ENCODE results near the gene SPATA32.

The SPATA32 gene

DNA sequence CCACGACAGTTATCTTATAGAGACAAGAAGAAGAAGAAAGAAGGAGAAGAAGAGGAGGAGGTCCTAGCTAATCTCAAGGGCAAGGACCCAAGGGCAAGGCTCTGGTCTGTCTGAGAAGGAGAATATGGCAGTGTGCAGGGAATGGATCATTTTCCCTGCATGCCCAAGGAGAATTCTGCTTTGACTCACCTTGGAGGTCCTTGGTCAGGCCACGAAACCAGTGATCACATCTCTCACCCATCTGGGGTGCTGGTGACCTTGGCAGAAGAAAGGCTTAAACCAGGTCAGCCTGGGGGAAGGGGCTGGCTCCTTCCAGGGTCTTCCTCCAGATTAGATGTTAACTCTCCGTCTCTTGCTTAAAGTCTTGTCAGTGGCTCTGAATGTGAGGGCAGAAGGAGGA, 41.8 kb downstream of the SPATA32 start:
- POLR2A ChIA-PET: no interaction called here
- no peak for TF ChIP-seq ZNF837 (tag by site-specific recombination; IDR thresholded peaks at IDR 0.05)
- 0 out of 2 replicates have a peak, but pooled peaks have one; percentile 62 for TF ChIP-seq ZNF600 (tag by site-specific recombination; IDR thresholded peaks at IDR 0.05)
- no peak for TF ChIP-seq ZNF701 (tag by site-specific recombination; IDR thresholded peaks at IDR 0.05)
- no peak for TF ChIP-seq ZNF121 (tag by site-specific recombination; IDR thresholded peaks at IDR 0.05)
- TF ChIP-seq ZNF654 (tag by site-specific recombination; IDR thresholded peaks at IDR 0.05; ENCODE audit: low read depth): no peak
- TF ChIP-seq ZNF76 (tag by site-specific recombination; IDR thresholded peaks at IDR 0.05; ENCODE audit: borderline replicate concordance, low read depth): no peak
- no peaks in the 10 kb centered on the region; a peak in 1 of 3 replicates for H3K36me3 ChIP-seq (ENCODE audit: control insufficient read depth in 2 of 2, insufficient read depth in 1 of 2, low read length in 2 of 2)

DNA sequence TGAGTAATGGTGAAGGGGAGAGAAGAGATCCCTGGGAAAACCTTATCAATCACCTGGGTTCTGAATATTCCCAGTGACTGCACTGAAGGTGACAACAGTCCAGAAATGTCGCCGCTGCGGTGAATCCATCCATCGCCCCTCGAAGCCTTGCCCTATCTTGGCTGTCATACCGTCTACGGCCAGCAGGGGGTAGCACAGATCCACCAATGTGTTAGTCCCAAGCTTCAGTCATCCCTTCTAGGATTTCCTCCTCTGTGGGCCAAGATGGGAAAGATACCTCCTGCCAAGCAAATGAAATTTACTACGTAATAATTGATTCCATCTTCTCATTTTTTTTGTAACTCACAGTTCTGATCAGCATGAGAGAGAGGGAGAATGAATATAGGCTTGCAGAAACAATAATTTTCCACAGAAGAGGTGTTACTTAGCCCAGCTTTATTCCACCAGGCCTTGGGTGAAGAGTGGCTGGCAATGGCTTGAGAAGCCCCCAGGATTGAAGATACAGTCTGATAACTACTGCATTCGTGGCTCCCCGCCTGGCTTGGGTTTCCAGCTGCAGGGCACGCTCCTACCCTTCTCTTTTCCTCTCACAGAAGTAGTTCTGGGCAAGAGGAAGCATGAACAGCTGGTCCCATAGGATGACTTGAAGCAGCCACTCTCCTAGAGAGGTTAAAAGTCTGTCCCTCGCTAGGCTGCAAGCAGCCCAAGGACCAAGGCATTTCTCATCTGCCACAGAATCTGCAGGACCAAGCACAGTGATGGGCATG, 42.8 kb downstream of the SPATA32 start:
- Histone ChIP-seq H3K36me3 (ENCODE audit: control insufficient read depth in 2 of 2, insufficient read depth in 1 of 2, low read length in 2 of 2) (no peaks in the 10 kb centered on the region; a peak in 1 of 3 replicates), H3K4me3 (ENCODE audit: low read depth, low read length) (no peak overlapping the region), H3K27ac (ENCODE audit: extremely low read depth, low read depth, low read length) (no peak overlapping the region), H3K9me3 (ENCODE audit: control insufficient read depth, insufficient read depth, low read depth, low read length) (no peaks in the 10 kb centered on the region), H3K4me1 (ENCODE audit: control insufficient read depth, insufficient read depth, low read length) (no peaks in the 10 kb centered on the region; the same call in 1 of the 2 replicates)
- ChIA-PET CTCF (interaction anchor here (0.5 to 10.4 kb wide), 59 partner anchors 8 to 650 kb away, joined by 3 to 192 read pairs (median 4); partner anchors contain the start of genes ACBD4 and HEXIM1), POLR2A (interaction anchor here (0.6 to 2.1 kb wide), 8 partner anchors 13 to 207 kb away, joined by 3 to 7 read pairs (median 4); partner anchors contain the start of genes ACBD4, HEXIM1 and HEXIM2)
- no peak for TF ChIP-seq ZNF621 (tag by site-specific recombination; IDR thresholded peaks at IDR 0.05)
- no peak for TF ChIP-seq ZNF426 (tag by site-specific recombination; IDR thresholded peaks at IDR 0.05)
- TF ChIP-seq, protein P1, sequence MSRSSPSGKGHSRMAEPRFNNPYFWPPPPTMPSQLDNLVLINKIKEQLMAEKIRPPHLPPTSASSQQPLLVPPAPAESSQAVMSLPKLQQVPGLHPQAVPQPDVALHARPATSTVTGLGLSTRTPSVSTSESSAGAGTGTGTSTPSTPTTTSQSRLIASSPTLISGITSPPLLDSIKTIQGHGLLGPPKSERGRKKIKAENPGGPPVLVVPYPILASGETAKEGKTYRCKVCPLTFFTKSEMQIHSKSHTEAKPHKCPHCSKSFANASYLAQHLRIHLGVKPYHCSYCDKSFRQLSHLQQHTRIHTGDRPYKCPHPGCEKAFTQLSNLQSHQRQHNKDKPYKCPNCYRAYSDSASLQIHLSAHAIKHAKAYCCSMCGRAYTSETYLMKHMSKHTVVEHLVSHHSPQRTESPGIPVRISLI (tag by site-specific recombination; IDR thresholded peaks at IDR 0.05): no peak
- no peak for TF ChIP-seq KLF8 (tag by site-specific recombination; IDR thresholded peaks at IDR 0.05)
- TF ChIP-seq ZNF664 (tag by site-specific recombination; IDR thresholded peaks at IDR 0.05): no peak
- TF ChIP-seq ZNF366 (tag by site-specific recombination; conservative IDR thresholded peaks at IDR 0.05): peak; percentile 48
- TF ChIP-seq ZNF302 (tag by site-specific recombination; IDR thresholded peaks at IDR 0.05; ENCODE audit: low read depth): no peak
- TF ChIP-seq ZNF404 (tag by site-specific recombination; IDR thresholded peaks at IDR 0.05): no peak
- no peak for TF ChIP-seq WT1 (tag by site-specific recombination; IDR thresholded peaks at IDR 0.05)
- no peak for TF ChIP-seq ZNF585B (tag by site-specific recombination; IDR thresholded peaks at IDR 0.05)
- TF ChIP-seq, protein P2, sequence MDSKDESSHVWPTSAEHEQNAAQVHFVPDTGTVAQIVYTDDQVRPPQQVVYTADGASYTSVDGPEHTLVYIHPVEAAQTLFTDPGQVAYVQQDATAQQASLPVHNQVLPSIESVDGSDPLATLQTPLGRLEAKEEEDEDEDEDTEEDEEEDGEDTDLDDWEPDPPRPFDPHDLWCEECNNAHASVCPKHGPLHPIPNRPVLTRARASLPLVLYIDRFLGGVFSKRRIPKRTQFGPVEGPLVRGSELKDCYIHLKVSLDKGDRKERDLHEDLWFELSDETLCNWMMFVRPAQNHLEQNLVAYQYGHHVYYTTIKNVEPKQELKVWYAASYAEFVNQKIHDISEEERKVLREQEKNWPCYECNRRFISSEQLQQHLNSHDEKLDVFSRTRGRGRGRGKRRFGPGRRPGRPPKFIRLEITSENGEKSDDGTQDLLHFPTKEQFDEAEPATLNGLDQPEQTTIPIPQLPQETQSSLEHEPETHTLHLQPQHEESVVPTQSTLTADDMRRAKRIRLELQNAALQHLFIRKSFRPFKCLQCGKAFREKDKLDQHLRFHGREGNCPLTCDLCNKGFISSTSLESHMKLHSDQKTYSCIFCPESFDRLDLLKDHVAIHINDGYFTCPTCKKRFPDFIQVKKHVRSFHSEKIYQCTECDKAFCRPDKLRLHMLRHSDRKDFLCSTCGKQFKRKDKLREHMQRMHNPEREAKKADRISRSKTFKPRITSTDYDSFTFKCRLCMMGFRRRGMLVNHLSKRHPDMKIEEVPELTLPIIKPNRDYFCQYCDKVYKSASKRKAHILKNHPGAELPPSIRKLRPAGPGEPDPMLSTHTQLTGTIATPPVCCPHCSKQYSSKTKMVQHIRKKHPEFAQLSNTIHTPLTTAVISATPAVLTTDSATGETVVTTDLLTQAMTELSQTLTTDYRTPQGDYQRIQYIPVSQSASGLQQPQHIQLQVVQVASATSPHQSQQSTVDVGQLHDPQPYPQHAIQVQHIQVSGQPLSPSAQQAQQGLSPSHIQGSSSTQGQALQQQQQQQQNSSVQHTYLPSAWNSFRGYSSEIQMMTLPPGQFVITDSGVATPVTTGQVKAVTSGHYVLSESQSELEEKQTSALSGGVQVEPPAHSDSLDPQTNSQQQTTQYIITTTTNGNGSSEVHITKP (tag by site-specific recombination; IDR thresholded peaks at IDR 0.05): no peak
- no peak for TF ChIP-seq ZNF768 (tag by site-specific recombination; IDR thresholded peaks at IDR 0.05)
- no peak for TF ChIP-seq TCF7L2 (IDR thresholded peaks at IDR 0.05; ENCODE audit: borderline replicate concordance, low read depth, low read length)
- TF ChIP-seq ZSCAN30 (tag by site-specific recombination; IDR thresholded peaks at IDR 0.05): no peak
- no peak for TF ChIP-seq ZNF777 (tag by site-specific recombination; IDR thresholded peaks at IDR 0.05; ENCODE audit: borderline replicate concordance)
- TF ChIP-seq ZNF555 (tag by site-specific recombination; conservative IDR thresholded peaks at IDR 0.05): no peak
- TF ChIP-seq SP2 (tag by site-specific recombination; IDR thresholded peaks at IDR 0.05): no peak
- no peak for TF ChIP-seq ZNF121 (tag by site-specific recombination; IDR thresholded peaks at IDR 0.05)
- TF ChIP-seq KLF1 (tag by site-specific recombination; IDR thresholded peaks at IDR 0.05): no peak
- no peak for TF ChIP-seq MZF1 (tag by site-specific recombination; IDR thresholded peaks at IDR 0.05; ENCODE audit: borderline replicate concordance)
- no peak for TF ChIP-seq GFI1B (tag by site-specific recombination; IDR thresholded peaks at IDR 0.05)
- TF ChIP-seq, protein P3, sequence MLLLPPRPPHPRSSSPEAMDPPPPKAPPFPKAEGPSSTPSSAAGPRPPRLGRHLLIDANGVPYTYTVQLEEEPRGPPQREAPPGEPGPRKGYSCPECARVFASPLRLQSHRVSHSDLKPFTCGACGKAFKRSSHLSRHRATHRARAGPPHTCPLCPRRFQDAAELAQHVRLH (tag by site-specific recombination; IDR thresholded peaks at IDR 0.05): no peak
- TF ChIP-seq GLIS1 (tag by site-specific recombination; IDR thresholded peaks at IDR 0.05): peak; percentile 88
- 0 out of 2 replicates have a peak, but pooled peaks have one; percentile 7 for TF ChIP-seq ZBTB21 (tag by site-specific recombination; IDR thresholded peaks at IDR 0.05)
- TF ChIP-seq ZNF843 (tag by site-specific recombination; IDR thresholded peaks at IDR 0.05): no peak

More for the DNA sequence above, 41.8 kb downstream of the SPATA32 start:
- Histone ChIP-seq H3K9me3 (ENCODE audit: control insufficient read depth, insufficient read depth, low read depth, low read length) (no peaks in the 10 kb centered on the region), H3K4me3 (ENCODE audit: low read depth, low read length) (no peak overlapping the region), H3K4me1 (ENCODE audit: control insufficient read depth, insufficient read depth, low read length) (no peaks in the 10 kb centered on the region; the same call in 1 of the 2 replicates), H3K27ac (ENCODE audit: extremely low read depth, low read depth, low read length) (no peak overlapping the region)
- CTCF ChIA-PET: interaction anchor here (0.6 to 10.4 kb wide), 25 partner anchors 12 to 729 kb away, joined by 3 to 192 read pairs (median 8); partner anchors contain the start of genes ACBD4 and HEXIM1

Data from HEK293 (cell line).